ENCODE results near the gene KLHDC8A. TPM values are rescaled to one million over a fixed set of nuclear protein-coding genes. Genes with fewer than 3 reads are reported as not detected.
A peak's percentile ranks its signal among the peaks of the same experiment; 100 is the strongest.

Gene KLHDC8A
- total RNA-seq, 2 donors from 2014 or later, result 0.38 to 0.53 TPM

DNA sequence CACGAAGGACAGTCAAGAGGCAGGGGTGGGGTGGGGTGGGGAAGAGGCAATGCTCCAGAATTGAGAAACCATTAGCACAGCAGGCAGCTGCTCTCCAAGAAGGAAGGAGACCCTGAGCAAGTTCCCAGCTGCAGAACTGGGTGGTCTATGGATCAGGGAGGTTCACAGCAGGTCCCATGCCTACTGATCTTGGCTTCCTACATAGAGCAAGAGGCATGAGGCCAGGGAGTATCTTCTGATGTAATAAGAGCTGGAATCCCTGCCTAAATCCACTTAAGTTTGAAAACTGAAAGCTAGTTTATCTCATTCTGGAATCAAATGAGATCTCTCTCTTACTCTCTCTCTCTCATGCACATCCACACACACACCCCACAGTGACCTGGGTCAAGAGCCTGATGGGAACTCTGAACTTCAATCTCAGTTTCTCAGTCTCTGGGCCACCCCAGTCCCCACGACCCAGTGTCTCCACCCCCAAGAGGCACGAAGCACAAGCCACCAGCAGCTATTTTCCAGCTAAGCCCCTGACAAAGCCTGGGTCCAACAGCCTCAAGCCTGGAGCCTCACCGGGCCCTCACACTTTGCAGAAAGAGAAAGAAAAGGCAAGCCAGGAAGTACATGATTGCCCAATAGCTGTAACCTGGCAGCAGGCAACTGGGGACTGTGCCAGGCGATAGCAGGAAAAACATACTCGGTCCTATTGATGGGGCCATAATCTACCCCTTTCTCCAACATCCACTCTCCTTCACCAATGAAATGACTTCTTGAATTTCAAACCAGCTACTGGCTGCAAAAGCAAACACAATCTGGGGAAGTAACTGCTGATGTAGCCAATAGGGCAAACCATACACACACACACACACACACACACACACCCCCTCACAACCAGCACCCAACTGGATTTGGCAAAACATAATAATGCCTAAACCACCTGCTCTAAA lies 37.4 kb downstream of the KLHDC8A start:
- peaks cover 3% of the 10 kb centered on the region for H3K27me3 Mint-ChIP-seq (ENCODE audit: insufficient read depth)
- TF ChIP-seq, protein P1, sequence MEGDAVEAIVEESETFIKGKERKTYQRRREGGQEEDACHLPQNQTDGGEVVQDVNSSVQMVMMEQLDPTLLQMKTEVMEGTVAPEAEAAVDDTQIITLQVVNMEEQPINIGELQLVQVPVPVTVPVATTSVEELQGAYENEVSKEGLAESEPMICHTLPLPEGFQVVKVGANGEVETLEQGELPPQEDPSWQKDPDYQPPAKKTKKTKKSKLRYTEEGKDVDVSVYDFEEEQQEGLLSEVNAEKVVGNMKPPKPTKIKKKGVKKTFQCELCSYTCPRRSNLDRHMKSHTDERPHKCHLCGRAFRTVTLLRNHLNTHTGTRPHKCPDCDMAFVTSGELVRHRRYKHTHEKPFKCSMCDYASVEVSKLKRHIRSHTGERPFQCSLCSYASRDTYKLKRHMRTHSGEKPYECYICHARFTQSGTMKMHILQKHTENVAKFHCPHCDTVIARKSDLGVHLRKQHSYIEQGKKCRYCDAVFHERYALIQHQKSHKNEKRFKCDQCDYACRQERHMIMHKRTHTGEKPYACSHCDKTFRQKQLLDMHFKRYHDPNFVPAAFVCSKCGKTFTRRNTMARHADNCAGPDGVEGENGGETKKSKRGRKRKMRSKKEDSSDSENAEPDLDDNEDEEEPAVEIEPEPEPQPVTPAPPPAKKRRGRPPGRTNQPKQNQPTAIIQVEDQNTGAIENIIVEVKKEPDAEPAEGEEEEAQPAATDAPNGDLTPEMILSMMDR (conservative IDR thresholded peaks at IDR 0.05), result no peak
- no peak overlapping the region for H3K27ac ChIP-seq (ENCODE audit: low read depth, low read length)
- peaks cover 13% of the 10 kb centered on the region for H3K36me3 ChIP-seq (ENCODE audit: control insufficient read depth, insufficient read depth, low read length)
- peaks cover 26% of the 10 kb centered on the region for H3K4me1 ChIP-seq (ENCODE audit: control insufficient read depth, insufficient read depth, low read length)
- peak overlapping the region; percentile 83 for H3K27ac Mint-ChIP-seq
- peak overlapping the region; percentile 35 for H3K9ac ChIP-seq (ENCODE audit: extremely low read depth, low read length, poor library complexity, severe bottlenecking)
- peak overlapping the region; percentile 95 for H3K4me3 Mint-ChIP-seq
- H3K9me3 ChIP-seq (ENCODE audit: control insufficient read depth, low read length), result no peaks in the 10 kb centered on the region
- H3K36me3 Mint-ChIP-seq (ENCODE audit: low read depth), result peaks cover 3% of the 10 kb centered on the region
- H3K9me3 Mint-ChIP-seq, result no peaks in the 10 kb centered on the region
- 68 to 83% methylated on average over 3 to 6 of the region's 6 CpGs for WGBS, 2 experiments (ENCODE audit: insufficient coverage in 1 of 2, insufficient read length in 1 of 2)
- no peaks in the 10 kb centered on the region for H3K27me3 ChIP-seq (ENCODE audit: control insufficient read depth, insufficient read depth, low read length, poor library complexity, severe bottlenecking)
- DNase-seq, result no peak
- H3K4me1 Mint-ChIP-seq, result peaks cover 66% of the 10 kb centered on the region
- H3K4me3 ChIP-seq (ENCODE audit: low read length), result peak overlapping the region; percentile 97

DNA sequence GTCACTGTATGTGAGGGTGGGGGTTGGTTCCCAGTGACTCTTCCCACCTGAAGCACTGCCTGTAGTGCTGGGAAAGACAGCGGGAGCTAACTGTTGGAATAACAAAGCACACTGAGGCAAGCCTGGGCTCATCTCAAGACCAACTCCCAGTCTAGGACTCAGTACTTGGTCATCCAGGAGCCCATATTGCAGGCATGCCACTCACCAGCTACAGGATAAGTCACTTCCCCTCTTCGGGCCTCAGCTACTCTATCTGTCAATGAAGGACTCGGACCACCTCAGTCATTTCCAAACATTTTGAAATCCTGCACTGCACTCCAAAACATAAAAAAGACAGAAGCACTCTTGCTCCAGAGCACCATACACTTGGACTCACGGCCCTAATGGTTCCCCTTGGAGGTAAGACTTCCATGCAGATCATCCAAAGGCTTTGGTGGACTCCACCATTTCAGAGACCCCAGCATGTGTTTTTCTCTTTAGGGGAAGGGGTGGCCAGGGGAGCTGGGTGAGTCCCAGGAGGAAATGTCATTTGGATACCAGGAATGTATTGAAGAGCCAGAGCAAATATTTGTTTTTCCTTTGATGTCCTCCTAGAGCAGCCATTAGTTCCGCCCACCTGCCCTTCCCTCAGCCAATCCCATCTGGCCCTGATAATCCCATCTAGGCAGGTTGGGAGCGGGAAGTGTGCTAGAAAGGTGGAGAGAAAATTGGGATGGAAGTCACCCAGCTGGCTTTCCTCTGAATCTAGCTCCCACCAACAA lies 38.3 kb downstream of the KLHDC8A start:
- Mint-ChIP-seq H3K9me3 (no peaks in the 10 kb centered on the region), H3K36me3 (ENCODE audit: low read depth) (peaks cover 3% of the 10 kb centered on the region), H3K4me1 (peaks cover 71% of the 10 kb centered on the region), H3K27me3 (ENCODE audit: insufficient read depth) (peaks cover 3% of the 10 kb centered on the region), H3K4me3 (peak overlapping the region; percentile 95), H3K27ac (peak overlapping the region; percentile 83)
- Histone ChIP-seq H3K4me1 (ENCODE audit: control insufficient read depth, insufficient read depth, low read length) (peaks cover 29% of the 10 kb centered on the region), H3K4me3 (ENCODE audit: low read length) (peak overlapping the region; percentile 97), H3K9me3 (ENCODE audit: control insufficient read depth, low read length) (no peaks in the 10 kb centered on the region), H3K36me3 (ENCODE audit: control insufficient read depth, insufficient read depth, low read length) (peaks cover 13% of the 10 kb centered on the region), H3K9ac (ENCODE audit: extremely low read depth, low read length, poor library complexity, severe bottlenecking) (peak overlapping the region; percentile 35), H3K27me3 (ENCODE audit: control insufficient read depth, insufficient read depth, low read length, poor library complexity, severe bottlenecking) (no peaks in the 10 kb centered on the region), H3K27ac (ENCODE audit: low read depth, low read length) (no peak overlapping the region)
- TF ChIP-seq, protein P1 (conservative IDR thresholded peaks at IDR 0.05), result no peak
- peak; percentile 80 for DNase-seq
- WGBS, 2 experiments (ENCODE audit: insufficient coverage in 1 of 2, insufficient read length in 1 of 2), result 76 to 80% methylated on average over 3 to 5 of the region's 6 CpGs

DNA sequence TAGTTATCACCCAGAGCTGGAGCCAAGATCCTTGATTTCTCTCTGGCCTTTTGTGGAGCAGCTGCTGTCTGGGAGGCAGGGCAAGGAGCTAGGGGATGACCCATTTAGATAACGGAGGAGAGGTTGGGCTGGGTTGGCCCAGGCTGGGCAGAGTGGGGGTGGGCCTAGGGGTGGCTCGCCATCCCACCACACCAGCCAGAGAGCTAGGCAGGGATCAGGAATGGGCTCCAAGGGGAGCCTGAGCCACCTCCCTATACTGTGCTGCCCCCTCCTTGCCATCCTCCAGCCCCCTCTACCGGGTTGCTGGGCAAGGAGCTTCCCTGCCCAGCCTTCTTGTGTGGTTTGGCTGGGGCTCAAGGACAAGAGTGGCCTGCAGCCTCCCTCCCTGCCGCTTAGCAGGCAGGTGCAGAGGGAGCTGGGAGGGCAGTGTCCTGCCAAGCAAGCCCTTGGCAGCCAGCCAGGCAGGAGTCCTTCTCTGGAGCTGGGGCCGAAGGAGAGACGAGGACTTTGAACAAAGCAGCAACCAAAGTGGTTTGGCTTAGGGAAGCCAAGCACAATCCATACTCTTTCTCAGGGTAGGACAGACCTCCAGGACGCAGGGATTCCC lies 39.3 kb downstream of the KLHDC8A start:
- Mint-ChIP-seq H3K36me3 (ENCODE audit: low read depth) (peaks cover 3% of the 10 kb centered on the region), H3K27me3 (ENCODE audit: insufficient read depth) (peaks cover 3% of the 10 kb centered on the region), H3K27ac (peak overlapping the region; percentile 10), H3K9me3 (no peaks in the 10 kb centered on the region), H3K4me1 (peaks cover 81% of the 10 kb centered on the region), H3K4me3 (peak overlapping the region; percentile 95)
- Histone ChIP-seq H3K9me3 (ENCODE audit: control insufficient read depth, low read length) (no peaks in the 10 kb centered on the region), H3K9ac (ENCODE audit: extremely low read depth, low read length, poor library complexity, severe bottlenecking) (no peak overlapping the region), H3K4me3 (ENCODE audit: low read length) (peak overlapping the region; percentile 97), H3K27ac (ENCODE audit: low read depth, low read length) (peak overlapping the region; percentile 45), H3K36me3 (ENCODE audit: control insufficient read depth, insufficient read depth, low read length) (peaks cover 18% of the 10 kb centered on the region), H3K27me3 (ENCODE audit: control insufficient read depth, insufficient read depth, low read length, poor library complexity, severe bottlenecking) (no peaks in the 10 kb centered on the region), H3K4me1 (ENCODE audit: control insufficient read depth, insufficient read depth, low read length) (peaks cover 32% of the 10 kb centered on the region)
- TF ChIP-seq, protein P1 (conservative IDR thresholded peaks at IDR 0.05), result no peak
- WGBS, 2 experiments (ENCODE audit: insufficient coverage in 1 of 2, insufficient read length in 1 of 2), result 74 to 80% methylated on average over 4 to 7 of the region's 7 CpGs
- DNase-seq, result no peak
